Activated naive CD4-positive, alpha-beta T cell treated with anti-CD3 and anti-CD28 coated beads, Interleukin-2, amount 50 U/mL, for 16 hours (primary cell): Measurements from ENCODE around the gene ADAM10.
"Not testable (repeated sequence)": the region's sequence is repeated elsewhere in the genome, so short reads cannot be mapped to it uniquely, and the experiment has no call there.

Experiments used
- DNase-seq: peaks from one replicate; pipeline ENCODE4 v3.0.0-alpha.2; 2020

ADAM10 gene

GRCh38 chr15:58603927-58604326 is 145.6 kb downstream of the ADAM10 start:
- not testable (repeated sequence) for DNase-seq

- no peak for DNase-seq
These were observed 146.7 kb downstream of the ADAM10 start for GRCh38 chr15:58602823-58603222.

- no peak for DNase-seq
These were observed 150.7 kb downstream of the ADAM10 start for GRCh38 chr15:58598829-58599210.

- no peak for DNase-seq
These were observed 151.3 kb downstream of the ADAM10 start for GRCh38 chr15:58597943-58598828.

GRCh38 chr15:58595516-58596263 is 153.8 kb downstream of the ADAM10 start:
- DNase-seq: no peak

- no peak for DNase-seq
These were observed 154.6 kb downstream of the ADAM10 start for GRCh38 chr15:58594898-58595297.

GRCh38 chr15:58593870-58594269 is 155.6 kb downstream of the ADAM10 start:
- DNase-seq: no peak

- DNase-seq: no peak
These were observed 158.6 kb downstream of the ADAM10 start for GRCh38 chr15:58590926-58591325.

GRCh38 chr15:58590236-58590635 is 159.3 kb downstream of the ADAM10 start:
- DNase-seq: no peak

GRCh38 chr15:58589047-58589446 is 160.5 kb downstream of the ADAM10 start:
- no peak for DNase-seq

- DNase-seq: no peak
These were observed 161.4 kb downstream of the ADAM10 start for GRCh38 chr15:58588096-58588495.

GRCh38 chr15:58587486-58587885 is 162.0 kb downstream of the ADAM10 start:
- no peak for DNase-seq

- DNase-seq: no peak
These were observed 163.6 kb downstream of the ADAM10 start for GRCh38 chr15:58585693-58586443.

- DNase-seq: no peak
These were observed 164.6 kb downstream of the ADAM10 start for GRCh38 chr15:58584789-58585461.

- no peak for DNase-seq
These were observed 166.2 kb downstream of the ADAM10 start for GRCh38 chr15:58583171-58583908.

GRCh38 chr15:58582160-58582559 is 167.3 kb downstream of the ADAM10 start:
- no peak for DNase-seq

- no peak for DNase-seq
These were observed 172.8 kb downstream of the ADAM10 start for GRCh38 chr15:58576657-58577056.

GRCh38 chr15:58575045-58575786 is 174.3 kb downstream of the ADAM10 start:
- no peak for DNase-seq

GRCh38 chr15:58574631-58575030 is 174.9 kb downstream of the ADAM10 start:
- DNase-seq: no peak

GRCh38 chr15:58573270-58573669 is 176.2 kb downstream of the ADAM10 start:
- DNase-seq: no peak

GRCh38 chr15:58572521-58572920 is 177.0 kb downstream of the ADAM10 start:
- no peak for DNase-seq
